Uterus (tissue), 4 donors: Measurements from ENCODE around the gene PDK2. TPM values are rescaled to one million over a fixed set of nuclear protein-coding genes. Genes with fewer than 3 reads are reported as not detected.
A peak's percentile ranks its signal among the peaks of the same experiment; 100 is the strongest.

Experiments used
- DNase-seq, 2 donors: peaks; one replicate each; pipeline ENCODE4 v3.0.0-alpha.2; 2019 to 2020
- H3K27ac ChIP-seq, 2 donors: fragments of 200-600 bp; sonication (generic); 1 replicate in 1 of 2; 2 replicates in 1 of 2; pipeline ENCODE4 v1.5.1; 2016 to 2018
- H3K27me3 ChIP-seq, 2 donors: fragments of 200-600 bp; sonication (generic); one replicate each; pipeline ENCODE4 v1.5.1; 2018 to 2019; ENCODE audit warnings: control low read depth in 1 of 2
- H3K36me3 ChIP-seq, 2 donors: fragments of 200-600 bp; sonication (generic); one replicate each; pipeline ENCODE4 v1.5.1; 2019; ENCODE audit warnings: control low read depth in 1 of 2
- H3K4me1 ChIP-seq, 2 donors: fragments of 200-600 bp; sonication (generic); one replicate each; pipeline ENCODE4 v1.5.1; 2018 to 2019; ENCODE audit warnings: control low read depth in 1 of 2
- H3K4me3 ChIP-seq, 2 donors: fragments of 200-600 bp; sonication (generic); 1 replicate in 1 of 2; 2 replicates in 1 of 2; pipeline ENCODE4 v1.5.1; 2018 to 2019; ENCODE audit warnings: mild to moderate bottlenecking in 1 of 2
- H3K9me3 ChIP-seq, 2 donors: fragments of 200-600 bp; sonication (generic); one replicate each; pipeline ENCODE4 v1.5.1; 2019; ENCODE audit warnings: control low read depth in 1 of 2
- POLR2A ChIP-seq, 2 donors: fragments of 450-650 bp; IDR thresholded peaks; one replicate each; pipeline ENCODE4 v1.6.1; 2016; ENCODE audit warnings: antibody characterized with exemption in 2 of 2, mild to moderate bottlenecking in 1 of 2, moderate library complexity in 1 of 2
- intact Hi-C: fragments of 100-400 bp; cut with DNase I; formaldehyde crosslinking; loops from one replicate; pipeline ENCODE4 v1.15.1; 2023; ENCODE audit warnings: low total_unique reads
- total RNA-seq, 4 donors: library from RNA; depleted of rRNA in 3 of 4; stranded (reverse); fragments of >200 nt in 3 of 4; gene quantifications; one replicate each; pipeline versions ENCODE4 v1.1.0 to v1.2.4, GENCODE V29; 2014 to 2023
- TF ChIP-seq, protein P1 (sequence below), 4 experiments: fragments of 200-600 bp in 2 of 4; fragments of 450-650 bp in 2 of 4; sonication (generic) in 2 of 4; IDR thresholded peaks; one replicate each; pipeline ENCODE4 v1.5.1; 2016 to 2019; ENCODE audit warnings: antibody characterized with exemption in 4 of 4, mild to moderate bottlenecking in 2 of 4, moderate library complexity in 1 of 4
- donor health status: DM: yes; HTN: yes; CAD: no.

PDK2 gene
- total RNA-seq, 4 donors from 2014 or later, result 12.9 to 62.6 (median 32.4) TPM

- Histone ChIP-seq H3K27me3 (no peaks in the 10 kb centered on the region), H3K36me3 (no peaks in the 10 kb centered on the region), H3K27ac (no peak overlapping the region), H3K4me3 (no peak overlapping the region), H3K9me3 (no peaks in the 10 kb centered on the region), H3K4me1 (peaks cover 0 to 4% of the 10 kb centered on the region in 2 donors)
- TF ChIP-seq, protein P1, sequence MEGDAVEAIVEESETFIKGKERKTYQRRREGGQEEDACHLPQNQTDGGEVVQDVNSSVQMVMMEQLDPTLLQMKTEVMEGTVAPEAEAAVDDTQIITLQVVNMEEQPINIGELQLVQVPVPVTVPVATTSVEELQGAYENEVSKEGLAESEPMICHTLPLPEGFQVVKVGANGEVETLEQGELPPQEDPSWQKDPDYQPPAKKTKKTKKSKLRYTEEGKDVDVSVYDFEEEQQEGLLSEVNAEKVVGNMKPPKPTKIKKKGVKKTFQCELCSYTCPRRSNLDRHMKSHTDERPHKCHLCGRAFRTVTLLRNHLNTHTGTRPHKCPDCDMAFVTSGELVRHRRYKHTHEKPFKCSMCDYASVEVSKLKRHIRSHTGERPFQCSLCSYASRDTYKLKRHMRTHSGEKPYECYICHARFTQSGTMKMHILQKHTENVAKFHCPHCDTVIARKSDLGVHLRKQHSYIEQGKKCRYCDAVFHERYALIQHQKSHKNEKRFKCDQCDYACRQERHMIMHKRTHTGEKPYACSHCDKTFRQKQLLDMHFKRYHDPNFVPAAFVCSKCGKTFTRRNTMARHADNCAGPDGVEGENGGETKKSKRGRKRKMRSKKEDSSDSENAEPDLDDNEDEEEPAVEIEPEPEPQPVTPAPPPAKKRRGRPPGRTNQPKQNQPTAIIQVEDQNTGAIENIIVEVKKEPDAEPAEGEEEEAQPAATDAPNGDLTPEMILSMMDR (IDR thresholded peaks at IDR 0.05), result no peak
- intact Hi-C loops, result no loop called here
- no peak for DNase-seq
Measured at GRCh38 chr17:50136096-50136687, 41.0 kb downstream of the PDK2 start.

- Histone ChIP-seq H3K4me1 (peaks cover 0 to 4% of the 10 kb centered on the region in 2 donors), H3K27ac (no peak overlapping the region), H3K4me3 (no peak overlapping the region), H3K9me3 (no peaks in the 10 kb centered on the region), H3K27me3 (no peaks in the 10 kb centered on the region), H3K36me3 (no peaks in the 10 kb centered on the region)
- intact Hi-C loops, result no loop called here
- TF ChIP-seq, protein P1 (IDR thresholded peaks at IDR 0.05), result no peak
- no peak for TF ChIP-seq POLR2A (IDR thresholded peaks at IDR 0.05)
- DNase-seq, result no peak
Measured at GRCh38 chr17:50137042-50137441, 41.9 kb downstream of the PDK2 start.

DNA sequence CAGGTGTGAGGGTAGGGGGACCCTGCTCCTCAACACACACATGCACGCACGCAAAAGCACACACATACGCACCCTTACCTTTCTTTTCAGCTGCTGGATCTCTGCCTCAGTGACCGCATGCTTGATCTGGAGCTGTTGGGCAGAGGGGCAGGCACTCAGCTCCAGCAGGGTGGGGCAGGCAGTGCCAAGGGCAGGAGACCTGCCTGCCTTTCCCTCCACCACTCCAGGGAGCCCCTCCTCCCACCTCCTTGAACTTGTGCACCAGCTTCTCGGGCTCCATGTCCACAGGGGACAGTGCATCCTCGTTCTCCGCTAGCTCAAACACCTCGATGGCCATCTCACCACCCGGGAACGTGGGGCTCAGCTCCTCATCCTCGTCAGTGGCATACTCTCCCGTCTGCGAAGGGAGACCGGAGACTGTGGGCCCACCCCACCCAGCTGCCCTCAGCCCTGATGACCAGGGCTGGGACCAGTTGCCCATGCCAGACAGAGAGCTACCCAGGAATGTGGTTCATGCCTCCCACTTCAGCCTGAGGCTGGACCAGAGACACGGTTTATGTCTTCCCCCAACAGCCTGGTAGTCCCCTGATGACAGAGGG, 44.1 kb downstream of the PDK2 start:
- no peaks in the 10 kb centered on the region for H3K27me3 ChIP-seq
- H3K4me3 ChIP-seq, result no peak overlapping the region
- H3K36me3 ChIP-seq, result no peaks in the 10 kb centered on the region
- TF ChIP-seq, protein P1 (IDR thresholded peaks at IDR 0.05), result no peak
- no peak for TF ChIP-seq POLR2A (IDR thresholded peaks at IDR 0.05)
- intact Hi-C loops, result no loop called here
- H3K9me3 ChIP-seq, result no peaks in the 10 kb centered on the region
- DNase-seq, result no peak
- H3K27ac ChIP-seq, result no peak overlapping the region
- peaks cover 0 to 4% of the 10 kb centered on the region in 2 donors for H3K4me1 ChIP-seq

- peaks cover 0 to 4% of the 10 kb centered on the region in 2 donors for H3K4me1 ChIP-seq
- H3K4me3 ChIP-seq, result no peak overlapping the region
- H3K27ac ChIP-seq, result peak overlapping the region in 1 of 2 donors; percentile 54
- no peak for TF ChIP-seq POLR2A (IDR thresholded peaks at IDR 0.05)
- TF ChIP-seq, protein P1 (IDR thresholded peaks at IDR 0.05), result peak; percentile 91 to 97 (median 95)
- no peaks in the 10 kb centered on the region for H3K36me3 ChIP-seq
- DNase-seq, result peak; percentile 81 to 85
- no peaks in the 10 kb centered on the region for H3K27me3 ChIP-seq
- H3K9me3 ChIP-seq, result no peaks in the 10 kb centered on the region
- intact Hi-C loops, result no loop called here
Measured at GRCh38 chr17:50139950-50140885, 45.1 kb downstream of the PDK2 start.
